HG02870 (cell line): Measurements from ENCODE around the gene PRSS22.

Experiments
- ATAC-seq: cut with Tn5 transposase; IDR thresholded peaks from one replicate; pipeline ENCODE4 v1.9.1; 2021; ENCODE audit warnings: mild to moderate bottlenecking, moderate library complexity; ENCODE audit not compliant: unreplicated experiment

PRSS22 gene

DNA sequence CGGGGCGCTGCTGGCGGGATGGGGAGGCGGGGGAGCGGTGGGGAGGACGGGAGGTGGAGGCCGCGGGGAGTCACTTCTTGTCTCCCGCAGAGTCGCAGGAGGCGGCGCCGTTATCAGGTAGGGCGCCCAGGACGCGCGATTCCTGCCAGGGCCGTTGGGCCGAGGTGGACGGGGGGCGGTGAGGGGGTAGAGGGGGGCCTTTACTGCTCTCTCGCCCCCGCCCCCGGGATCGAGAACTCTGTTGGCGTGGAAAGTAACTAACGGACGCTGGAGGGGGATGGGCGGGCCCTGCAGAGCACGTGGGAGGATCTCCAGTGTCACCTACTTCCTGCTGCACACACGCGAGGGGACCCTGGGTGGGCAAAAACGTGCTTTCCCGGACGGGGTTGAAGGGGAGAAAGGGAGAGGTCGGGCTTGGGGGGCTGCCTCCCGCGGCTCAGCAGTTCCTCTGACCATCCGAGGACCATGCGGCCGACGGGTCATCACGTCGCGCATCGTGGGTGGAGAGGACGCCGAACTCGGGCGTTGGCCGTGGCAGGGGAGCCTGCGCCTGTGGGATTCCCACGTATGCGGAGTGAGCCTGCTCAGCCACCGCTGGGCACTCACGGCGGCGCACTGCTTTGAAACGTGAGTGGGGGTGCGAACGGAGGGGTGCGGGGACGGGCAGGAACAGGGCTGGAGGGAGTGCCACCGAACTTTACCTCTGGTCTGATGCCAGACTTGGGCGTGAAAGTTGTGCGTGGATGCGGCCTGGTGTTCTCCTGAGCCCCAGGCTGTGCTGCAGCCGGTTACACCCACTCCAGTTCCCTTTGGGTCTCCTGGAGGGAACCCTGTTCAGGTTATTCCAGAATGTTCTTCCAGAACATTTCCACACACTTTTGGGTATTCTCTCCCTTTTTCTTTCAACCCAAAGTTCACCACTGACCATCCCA, 40.4 kb downstream of the PRSS22 start:
- no peak for ATAC-seq

- no peak for ATAC-seq
Measured at GRCh38 chr16:2816751-2817339, 41.1 kb downstream of the PRSS22 start, which contains the start of gene PRSS21. Gene PRSS21, plus strand, starts transcription at chr16:2817237. Its CDS starts 32 bp downstream, at chr16:2817269.

GRCh38 chr16:2815299-2815771, 42.6 kb downstream of the PRSS22 start:
- ATAC-seq, result no peak

DNA sequence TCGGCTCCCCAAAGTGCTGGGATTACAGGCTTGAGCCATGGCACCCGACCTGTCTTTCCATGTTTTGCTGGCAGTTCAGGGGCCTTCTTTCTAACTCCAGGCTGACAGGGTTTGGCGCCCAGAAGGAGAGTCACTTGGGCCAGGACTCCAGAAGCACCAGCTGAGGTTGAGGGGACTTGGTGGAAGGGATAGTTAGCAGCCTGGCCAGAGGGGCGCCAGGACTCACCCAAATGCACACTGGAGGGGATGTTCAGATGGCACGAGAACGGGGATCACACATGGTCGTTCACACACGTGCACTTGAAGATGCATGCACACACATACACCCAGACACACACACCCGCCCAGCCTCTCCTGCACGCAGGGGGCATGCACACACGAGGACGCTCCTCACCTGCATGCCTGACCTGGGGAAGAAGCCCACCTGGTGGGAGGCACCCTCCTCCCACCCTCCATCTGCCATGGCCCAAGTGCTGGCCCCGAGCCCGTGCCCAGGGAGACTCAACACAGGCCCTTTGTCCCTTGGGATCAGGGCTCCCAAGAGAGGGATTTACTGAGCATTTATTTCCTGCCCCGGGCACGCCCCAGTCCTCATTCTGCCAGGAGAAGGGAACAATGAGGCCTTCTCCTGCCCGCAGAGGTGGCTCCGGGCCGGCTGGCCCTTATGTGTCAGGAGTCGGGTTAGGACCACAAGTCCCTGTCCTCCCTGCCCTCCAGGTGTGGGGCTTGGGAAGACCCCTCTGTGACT, 43.2 kb downstream of the PRSS22 start:
- ATAC-seq, result no peak

DNA sequence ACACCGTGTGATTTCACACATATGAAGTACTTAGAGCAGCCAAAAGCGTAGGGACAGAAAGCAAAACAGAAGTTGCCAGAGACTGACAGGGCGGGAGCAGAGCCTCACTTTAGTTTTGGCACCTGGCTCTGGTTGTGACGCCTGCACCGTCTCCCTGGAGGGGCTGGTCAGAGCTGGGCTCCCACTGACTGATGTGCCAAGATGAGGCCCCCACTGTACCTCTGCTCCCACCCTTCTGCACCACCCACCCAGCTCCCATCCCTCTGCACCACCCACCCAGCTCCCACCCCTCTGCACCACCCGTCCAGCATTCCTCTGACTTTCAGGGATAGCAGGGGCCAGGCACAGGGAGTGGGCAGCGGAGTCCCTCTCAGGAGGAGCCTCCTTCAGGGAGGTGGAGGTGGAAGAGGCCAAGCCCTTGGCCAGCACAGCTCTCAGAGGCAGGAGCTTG, 44.2 kb downstream of the PRSS22 start:
- ATAC-seq, result no peak

- ATAC-seq, result no peak
Measured at GRCh38 chr16:2811703-2812471, 46.1 kb downstream of the PRSS22 start.

DNA sequence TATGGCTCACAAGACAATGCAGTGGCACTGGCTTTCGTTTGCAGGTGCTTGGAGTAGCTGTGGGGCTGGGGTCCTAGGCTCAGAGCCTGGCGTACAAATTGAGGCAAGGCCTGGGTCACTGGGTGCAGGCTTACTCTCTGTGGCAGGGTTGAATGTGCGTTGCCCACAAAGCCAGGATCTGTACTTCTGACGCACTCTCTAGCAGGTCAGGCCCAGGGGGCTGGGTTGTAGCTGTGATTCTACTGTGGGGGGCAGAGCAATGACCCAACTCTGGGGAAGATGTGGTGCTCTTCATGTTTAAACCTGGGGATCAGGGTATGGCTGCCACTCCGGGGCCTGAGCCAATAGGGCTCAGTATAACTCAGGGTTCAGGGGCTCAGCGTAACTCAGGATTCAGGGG, 47.3 kb downstream of the PRSS22 start:
- no peak for ATAC-seq

DNA sequence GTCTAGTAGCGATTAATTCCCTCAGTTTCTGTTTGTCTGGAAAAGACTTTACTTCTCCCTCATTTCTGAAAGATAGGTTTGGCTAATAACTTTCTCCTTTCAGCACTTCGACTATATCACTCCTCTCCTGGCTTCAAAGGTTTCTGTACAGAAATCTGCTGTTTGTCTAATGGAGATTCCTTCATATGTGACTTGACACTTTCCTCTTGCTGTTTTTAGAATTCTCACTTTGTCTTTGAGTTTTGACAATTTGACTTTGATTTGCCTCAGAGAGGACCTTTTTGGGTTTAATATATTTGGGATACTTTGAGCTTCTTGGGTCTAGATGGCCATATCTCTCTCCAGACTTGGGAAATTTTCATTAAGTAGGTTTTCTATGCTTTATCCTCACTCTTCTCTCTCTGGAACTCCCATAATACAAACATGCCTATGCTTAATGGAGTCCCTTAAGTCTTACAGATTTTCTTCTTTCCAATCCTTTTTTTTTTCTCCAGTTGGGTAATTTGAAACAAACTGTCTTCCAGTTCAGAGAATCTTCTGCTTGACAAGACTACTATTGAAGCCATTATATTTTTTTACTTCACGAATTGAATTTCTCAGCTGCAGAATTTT, 48.7 kb downstream of the PRSS22 start:
- ATAC-seq, result no peak

- no peak for ATAC-seq
Measured at GRCh38 chr16:2808181-2808580, 49.8 kb downstream of the PRSS22 start.

DNA sequence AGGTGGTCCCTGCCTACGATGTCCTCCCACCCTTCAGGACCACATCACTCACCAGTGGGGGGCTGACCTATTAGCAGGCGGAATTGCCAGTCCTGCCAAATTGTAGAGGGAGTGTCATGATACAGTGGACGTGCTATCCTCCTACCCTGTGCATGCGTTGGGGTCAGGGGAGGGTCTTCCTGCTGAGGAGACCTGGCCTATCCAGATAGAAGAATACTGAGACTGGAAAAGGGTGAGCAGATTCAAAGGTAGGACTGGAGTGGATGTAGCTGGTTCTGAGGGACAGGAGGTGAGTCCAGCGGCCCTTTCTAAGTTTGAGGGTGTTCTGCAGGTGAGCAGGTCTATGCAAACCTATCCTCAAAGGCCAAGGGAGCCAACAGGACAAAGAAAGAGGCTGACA, 51.7 kb downstream of the PRSS22 start:
- ATAC-seq, result no peak

- ATAC-seq, result no peak
Measured at GRCh38 chr16:2804728-2805127, 53.2 kb downstream of the PRSS22 start.

- ATAC-seq, result no peak
Measured at GRCh38 chr16:2803545-2804195, 54.3 kb downstream of the PRSS22 start.
